HG02973 (cell line): ENCODE results near the gene NRP1.

Experiments
- ATAC-seq: cut with Tn5 transposase; IDR thresholded peaks from one replicate; pipeline ENCODE4 v1.9.1; 2021; ENCODE audit warnings: moderate library complexity; ENCODE audit not compliant: unreplicated experiment

Gene NRP1

GRCh38 chr10:33293531-33294170 lies 40.8 kb downstream of the NRP1 start:
- no peak for ATAC-seq

DNA sequence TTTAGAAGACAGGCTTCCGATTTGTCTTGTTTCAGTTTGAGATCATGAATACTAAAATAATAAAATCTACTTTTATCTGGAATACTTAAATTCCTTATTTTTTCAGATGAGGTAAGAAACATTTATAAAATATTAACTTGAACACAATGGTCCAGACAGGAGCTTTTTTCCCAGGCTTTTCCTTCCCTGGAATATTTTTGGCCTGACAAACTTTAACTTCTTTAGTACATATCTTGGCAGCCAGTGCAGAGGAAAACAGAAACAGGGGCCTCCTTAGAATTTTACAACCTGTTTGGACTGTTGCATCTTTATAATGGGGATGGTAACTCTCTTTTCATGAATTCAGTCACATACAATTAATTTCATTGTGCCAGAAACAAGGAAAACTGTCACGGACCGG lies 41.4 kb downstream of the NRP1 start:
- no peak for ATAC-seq

DNA sequence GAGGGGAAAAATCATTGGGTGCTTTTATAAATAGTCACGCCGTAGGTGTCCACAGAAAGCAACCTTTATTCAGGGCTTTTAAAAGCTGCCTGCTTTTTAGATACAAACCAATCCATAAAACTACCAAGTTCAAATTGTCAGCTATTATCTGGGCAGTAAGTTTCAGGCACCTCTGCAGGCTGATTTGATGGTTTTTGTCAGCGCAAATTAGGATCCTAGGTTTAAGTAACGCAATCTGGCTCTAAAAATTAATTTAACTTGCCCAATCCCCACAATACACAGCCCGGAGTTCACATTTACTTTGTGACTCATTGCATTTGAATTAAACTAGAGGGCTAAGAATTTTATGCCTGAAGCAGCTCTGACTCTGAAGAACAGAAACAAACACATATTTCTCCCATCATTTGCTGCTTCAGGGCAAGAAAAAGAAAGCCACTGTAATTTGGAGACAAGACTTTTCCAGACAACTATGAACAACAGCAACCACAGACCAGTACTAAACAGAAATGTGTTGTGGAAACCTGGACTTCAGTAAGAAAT lies 43.3 kb downstream of the NRP1 start:
- ATAC-seq: no peak

GRCh38 chr10:33290321-33291052 lies 44.0 kb downstream of the NRP1 start:
- no peak for ATAC-seq

- ATAC-seq: no peak
Measured at GRCh38 chr10:33289776-33290175, 44.7 kb downstream of the NRP1 start.

DNA sequence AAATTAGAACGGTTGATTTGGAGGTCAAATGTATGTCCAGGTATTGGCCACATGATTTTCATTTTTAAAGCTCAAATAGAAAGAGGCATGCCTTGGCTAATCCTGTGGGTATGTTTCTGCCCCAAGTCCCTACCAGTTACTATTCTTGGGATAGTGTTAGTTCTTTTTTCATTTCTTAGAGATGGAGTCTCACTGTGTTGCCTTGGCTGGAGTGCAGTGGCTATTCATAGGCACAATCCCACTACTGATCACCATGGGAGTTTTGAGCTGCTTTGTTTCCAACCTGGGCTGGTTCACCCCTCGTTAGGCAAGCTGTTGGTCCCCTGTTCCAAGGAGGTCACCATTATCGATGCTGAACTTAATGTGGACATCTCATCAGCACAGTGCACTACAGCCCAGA lies 46.3 kb downstream of the NRP1 start:
- no peak for ATAC-seq

GRCh38 chr10:33287112-33287511 lies 47.4 kb downstream of the NRP1 start:
- ATAC-seq: no peak

DNA sequence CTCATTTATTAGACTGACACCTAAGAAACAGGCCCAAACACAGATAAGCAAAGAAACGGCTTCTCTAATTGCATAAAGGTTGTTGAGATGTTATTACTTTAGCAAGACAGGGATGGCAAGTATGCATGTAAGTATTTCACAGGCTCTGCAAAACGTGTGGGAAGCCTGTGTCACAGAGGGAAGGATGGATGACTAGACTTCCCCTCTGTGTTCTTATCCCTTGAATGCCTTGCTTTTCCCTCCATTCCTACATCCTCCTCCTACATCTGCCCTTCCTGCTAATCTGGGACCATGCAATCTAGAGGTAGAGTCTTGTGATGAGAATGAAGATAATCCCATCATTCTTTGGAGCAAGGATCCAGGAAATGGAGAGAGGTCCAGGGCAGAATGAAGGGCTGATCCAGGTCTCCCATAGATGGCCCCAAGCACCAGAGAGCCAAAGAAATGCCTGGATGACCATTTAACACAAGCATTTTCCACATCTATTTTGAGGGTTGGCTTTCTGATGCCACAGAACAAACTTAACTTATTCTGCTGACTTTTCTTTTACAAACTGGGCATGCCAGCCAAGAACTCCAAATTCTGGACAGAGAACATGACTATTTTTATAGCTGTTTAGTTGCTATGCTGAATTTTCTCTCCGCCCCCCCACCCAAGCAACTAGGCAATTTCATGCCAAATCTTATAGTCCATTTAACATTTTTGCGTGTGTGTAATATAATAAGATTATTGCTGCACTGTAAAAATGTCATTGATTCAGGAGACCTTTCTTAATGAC lies 48.1 kb downstream of the NRP1 start:
- ATAC-seq: no peak

GRCh38 chr10:33284945-33285344 lies 49.5 kb downstream of the NRP1 start:
- no peak for ATAC-seq

DNA sequence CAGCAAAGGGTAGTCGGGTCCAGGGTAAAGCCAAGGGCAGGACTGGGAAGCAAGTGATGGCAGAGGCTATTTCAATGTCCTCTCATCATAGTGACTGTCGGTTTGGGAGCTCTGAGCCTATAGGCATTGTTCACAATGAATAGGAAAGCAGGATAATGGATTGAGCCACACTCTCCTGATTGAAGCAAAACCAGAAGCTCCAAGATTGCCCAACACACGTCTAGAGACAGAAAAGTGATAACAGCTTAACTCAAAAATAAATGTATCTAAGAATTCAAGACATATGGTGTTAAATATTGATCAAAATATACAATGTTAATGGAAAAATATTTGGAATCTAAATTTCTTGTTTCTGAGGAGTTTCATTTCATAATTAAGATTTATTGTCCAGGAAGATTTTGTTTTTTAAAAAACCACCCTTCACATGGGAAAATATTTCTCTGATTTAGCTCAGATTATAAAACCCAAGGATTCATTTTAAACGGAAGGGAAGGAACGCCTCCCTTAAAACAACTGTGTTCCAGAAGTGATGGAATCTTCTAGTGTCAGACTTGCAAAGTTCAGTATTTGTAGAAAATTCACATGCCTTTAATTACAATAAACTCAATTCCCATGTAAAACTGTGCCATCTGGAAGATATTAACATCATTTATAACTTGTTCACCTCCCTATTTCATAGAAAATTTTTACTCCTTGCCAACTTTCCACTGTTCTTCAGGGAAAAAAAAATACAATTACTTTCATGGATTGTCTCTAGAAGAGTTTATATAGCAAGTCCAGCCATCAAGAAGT lies 54.5 kb downstream of the NRP1 start:
- no peak for ATAC-seq

GRCh38 chr10:33279276-33279675 lies 55.2 kb downstream of the NRP1 start:
- ATAC-seq: no peak

DNA sequence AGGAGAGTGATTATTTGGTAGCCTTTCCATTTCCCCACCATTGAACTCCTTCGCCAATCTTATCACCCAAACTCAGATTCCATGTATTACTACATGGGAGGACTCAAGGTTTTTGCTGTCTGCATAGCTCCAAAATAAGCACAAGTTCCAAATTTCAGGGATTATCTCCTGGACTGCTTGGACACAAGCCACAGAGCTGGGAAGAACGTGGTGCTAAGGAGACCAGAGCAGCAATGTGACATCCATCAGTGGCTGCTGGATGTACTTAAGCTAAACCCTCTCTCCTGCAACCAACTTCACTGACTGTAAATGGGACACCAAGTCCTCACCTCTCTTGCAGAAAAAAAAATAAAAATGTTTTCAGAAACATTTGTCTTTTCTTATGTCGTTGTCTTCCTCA lies 56.3 kb downstream of the NRP1 start:
- ATAC-seq: no peak

DNA sequence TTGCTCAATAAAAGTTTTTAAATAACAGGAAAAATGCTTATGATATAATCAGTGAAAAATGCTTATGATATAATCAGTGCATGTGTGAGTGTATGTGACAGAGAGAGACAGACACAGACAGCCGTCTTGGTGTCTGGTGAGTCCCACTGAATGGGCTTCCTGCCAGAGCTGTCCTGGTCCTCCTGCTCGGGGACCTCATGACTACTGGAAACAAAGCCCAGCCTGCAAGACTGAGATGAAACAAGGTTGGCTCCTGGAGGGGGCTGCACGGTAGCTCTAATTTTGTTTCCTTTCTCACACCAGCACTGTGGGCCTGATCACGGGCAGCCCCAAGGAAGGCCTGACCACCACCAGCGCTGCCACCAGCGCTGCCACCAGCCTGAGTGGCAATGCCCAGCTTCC lies 57.3 kb downstream of the NRP1 start:
- ATAC-seq: no peak

GRCh38 chr10:33276282-33276923 lies 58.1 kb downstream of the NRP1 start:
- ATAC-seq: no peak

DNA sequence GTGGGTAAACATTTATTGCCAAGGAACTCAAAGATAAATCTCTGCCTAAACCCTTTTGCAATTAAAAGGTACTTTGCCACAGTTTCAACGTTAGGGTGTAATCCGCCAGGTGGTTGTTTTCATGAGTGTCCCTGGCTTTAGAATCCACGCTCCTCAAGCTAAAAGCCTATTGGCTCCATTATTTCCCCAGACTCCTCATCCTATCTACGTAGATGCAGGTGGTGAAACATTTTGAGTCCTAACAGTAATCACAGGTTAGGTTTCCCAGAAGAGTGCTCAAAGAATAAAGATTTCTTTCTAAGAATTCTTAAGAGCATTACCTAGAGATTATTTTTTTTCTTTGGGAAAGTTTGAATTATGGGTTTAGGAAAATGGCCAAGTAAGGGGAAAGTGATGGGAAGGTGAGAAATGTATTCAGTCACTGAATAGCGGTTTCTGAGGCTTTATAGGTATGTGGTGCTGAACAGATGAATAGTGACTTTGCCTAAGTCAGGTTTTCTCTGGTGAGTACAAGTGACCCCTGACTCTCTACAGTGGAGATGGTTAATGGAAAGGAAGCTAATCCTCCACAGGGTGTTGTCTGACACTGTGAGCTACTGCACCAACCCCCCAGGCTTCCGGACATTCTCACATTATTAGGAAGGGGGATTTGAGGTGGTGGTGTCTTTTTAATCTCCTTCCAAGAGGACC lies 60.2 kb downstream of the NRP1 start:
- no peak for ATAC-seq

- ATAC-seq: no peak
Measured at GRCh38 chr10:33273295-33274002, 61.0 kb downstream of the NRP1 start.

GRCh38 chr10:33272635-33273034 lies 61.8 kb downstream of the NRP1 start:
- no peak for ATAC-seq

- ATAC-seq: no peak
Measured at GRCh38 chr10:33271969-33272583, 62.4 kb downstream of the NRP1 start.

GRCh38 chr10:33270971-33271370 lies 63.5 kb downstream of the NRP1 start:
- no peak for ATAC-seq
